Lung (tissue), 12 donors: Measurements from ENCODE around the gene DOK7. TPM values are rescaled to one million over a fixed set of nuclear protein-coding genes. Genes with fewer than 3 reads are reported as not detected.

ENCODE experiments used
- ATAC-seq: fragments of 200-7000 bp; cut with Tn5 transposase; one replicate; pipeline ENCODE4 v1.9.1; 2020; ENCODE audit warnings: moderate number of reproducible peaks; ENCODE audit not compliant: insufficient read depth, low FRiP score
- DNase-seq, 3 donors: peaks; one replicate each; pipeline ENCODE4 v3.0.0-alpha.2; 2013 to 2017
- H3K27ac ChIP-seq, 2 donors: one replicate each; pipeline ENCODE4 v1.5.1; 2013; ENCODE audit warnings: mild to moderate bottlenecking in 2 of 2, moderate library complexity in 2 of 2, control low read depth in 1 of 2, inconsistent platforms in 1 of 2, low read depth in 1 of 2, low read length in 1 of 2
- H3K27me3 ChIP-seq, 3 donors: one replicate each; pipeline ENCODE4 v1.5.1; 2013; ENCODE audit warnings: low read length in 2 of 3; ENCODE audit not compliant: control insufficient read depth in 3 of 3, insufficient read depth in 3 of 3
- H3K36me3 ChIP-seq, 4 donors: one replicate each; pipeline ENCODE4 v1.5.1; 2013; ENCODE audit warnings: low read length in 4 of 4, mild to moderate bottlenecking in 1 of 4, moderate library complexity in 1 of 4; ENCODE audit not compliant: control insufficient read depth in 4 of 4, insufficient read depth in 4 of 4
- H3K4me1 ChIP-seq, 5 donors: one replicate each; pipeline ENCODE4 v1.5.1; 2013; ENCODE audit warnings: low read length in 5 of 5, mild to moderate bottlenecking in 2 of 5, moderate library complexity in 1 of 5; ENCODE audit not compliant: control insufficient read depth in 5 of 5, insufficient read depth in 5 of 5
- H3K4me3 ChIP-seq: one replicate; pipeline ENCODE4 v1.5.1; 2013; ENCODE audit warnings: mild to moderate bottlenecking, control low read depth, moderate library complexity
- H3K9ac ChIP-seq, 2 donors: one replicate each; pipeline ENCODE4 v1.5.1; 2013; ENCODE audit warnings: low read length in 2 of 2, control low read depth in 1 of 2; ENCODE audit not compliant: insufficient read depth in 1 of 2
- H3K9me3 ChIP-seq, 4 donors: one replicate each; pipeline ENCODE4 v1.5.1; 2013; ENCODE audit warnings: low read length in 3 of 4, mild to moderate bottlenecking in 1 of 4, moderate library complexity in 1 of 4; ENCODE audit not compliant: control insufficient read depth in 4 of 4, insufficient read depth in 3 of 4
- WGBS, 2 donors: extraction: QIAGEN DNeasy Blood & Tissue Kit; methylation state at CpG; one replicate each; pipeline ENCODE4 v1.1.7; 2013; 5-methylcytosine and 5-hydroxymethylcytosine counted together
- polyA plus RNA-seq, 2 donors: library from polyadenylated mRNA; stranded (reverse); fragments of 200-250 nt; gene quantifications; one replicate each; pipeline ENCODE4 v1.2.1, GENCODE V29; 2013
- total RNA-seq, 2 donors: library from RNA; depleted of rRNA in 1 of 2; stranded (reverse); fragments of >200 nt in 1 of 2; gene quantifications; one replicate each; pipeline ENCODE4 v1.2.1, GENCODE V29; 2014 to 2021
- TF ChIP-seq, protein P1 (sequence below): IDR thresholded peaks from 2 replicates; pipeline ENCODE4 v1.5.1; 2012; ENCODE audit warnings: mild to moderate bottlenecking; ENCODE audit errors: control extremely low read depth, extremely low read depth
- donor health status: control.
- donor health status: control.
- donor health status: Bipolar disorder and iron deficiency.
- donor health status: healthy.
- donor health status: DM: yes; HTN: yes; CAD: no.

DOK7 gene
- total and polyA plus RNA-seq, 4 donors, result 0.53 to 2.7 (median 1.4) TPM

DNA sequence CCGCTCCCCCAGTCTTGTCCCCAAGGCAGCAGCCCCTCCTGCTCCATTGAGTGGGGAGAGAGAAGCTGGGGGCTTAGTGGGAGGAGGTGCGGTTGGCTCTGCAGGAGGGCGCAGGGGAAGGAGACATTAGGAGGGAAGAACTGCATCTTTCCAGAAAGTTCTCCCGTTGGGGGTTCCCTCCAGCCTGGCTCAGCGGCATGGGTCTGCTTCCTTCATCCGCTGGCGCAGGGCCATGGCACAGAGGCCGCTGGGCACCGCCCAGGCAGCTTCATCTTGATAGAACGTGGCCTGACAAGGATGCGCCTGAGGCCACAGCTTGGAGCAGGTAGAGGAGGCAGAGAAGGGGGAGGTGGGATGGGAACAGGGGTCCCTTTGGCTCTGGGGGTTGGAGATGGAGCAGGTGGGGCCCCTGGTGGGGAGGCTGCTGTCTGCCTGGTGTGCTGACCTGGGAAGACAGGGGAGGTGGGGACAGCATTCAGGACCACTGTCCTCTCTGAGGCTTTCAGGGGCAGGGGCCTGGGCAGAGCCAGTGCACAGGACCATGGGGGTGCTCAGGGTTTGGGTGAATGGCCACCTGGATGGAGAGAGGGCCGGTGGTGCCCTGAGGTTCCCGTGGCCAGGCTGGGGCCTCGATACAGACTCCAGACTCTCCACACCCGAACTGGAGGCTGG is 12.1 kb downstream of the DOK7 start:
- 75 to 83% methylated on average over 14 to 15 of the region's 15 CpGs for WGBS, 2 donors
- Histone ChIP-seq H3K27me3 (no peaks in the 10 kb centered on the region), H3K9ac (no peak overlapping the region), H3K36me3 (no peaks in the 10 kb centered on the region), H3K9me3 (no peaks in the 10 kb centered on the region), H3K27ac (no peak overlapping the region), H3K4me1 (no peaks in the 10 kb centered on the region), H3K4me3 (no peak overlapping the region)
- TF ChIP-seq, protein P1, sequence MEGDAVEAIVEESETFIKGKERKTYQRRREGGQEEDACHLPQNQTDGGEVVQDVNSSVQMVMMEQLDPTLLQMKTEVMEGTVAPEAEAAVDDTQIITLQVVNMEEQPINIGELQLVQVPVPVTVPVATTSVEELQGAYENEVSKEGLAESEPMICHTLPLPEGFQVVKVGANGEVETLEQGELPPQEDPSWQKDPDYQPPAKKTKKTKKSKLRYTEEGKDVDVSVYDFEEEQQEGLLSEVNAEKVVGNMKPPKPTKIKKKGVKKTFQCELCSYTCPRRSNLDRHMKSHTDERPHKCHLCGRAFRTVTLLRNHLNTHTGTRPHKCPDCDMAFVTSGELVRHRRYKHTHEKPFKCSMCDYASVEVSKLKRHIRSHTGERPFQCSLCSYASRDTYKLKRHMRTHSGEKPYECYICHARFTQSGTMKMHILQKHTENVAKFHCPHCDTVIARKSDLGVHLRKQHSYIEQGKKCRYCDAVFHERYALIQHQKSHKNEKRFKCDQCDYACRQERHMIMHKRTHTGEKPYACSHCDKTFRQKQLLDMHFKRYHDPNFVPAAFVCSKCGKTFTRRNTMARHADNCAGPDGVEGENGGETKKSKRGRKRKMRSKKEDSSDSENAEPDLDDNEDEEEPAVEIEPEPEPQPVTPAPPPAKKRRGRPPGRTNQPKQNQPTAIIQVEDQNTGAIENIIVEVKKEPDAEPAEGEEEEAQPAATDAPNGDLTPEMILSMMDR, result no peak
- no peak for ATAC-seq
- DNase-seq, result no peak

DNA sequence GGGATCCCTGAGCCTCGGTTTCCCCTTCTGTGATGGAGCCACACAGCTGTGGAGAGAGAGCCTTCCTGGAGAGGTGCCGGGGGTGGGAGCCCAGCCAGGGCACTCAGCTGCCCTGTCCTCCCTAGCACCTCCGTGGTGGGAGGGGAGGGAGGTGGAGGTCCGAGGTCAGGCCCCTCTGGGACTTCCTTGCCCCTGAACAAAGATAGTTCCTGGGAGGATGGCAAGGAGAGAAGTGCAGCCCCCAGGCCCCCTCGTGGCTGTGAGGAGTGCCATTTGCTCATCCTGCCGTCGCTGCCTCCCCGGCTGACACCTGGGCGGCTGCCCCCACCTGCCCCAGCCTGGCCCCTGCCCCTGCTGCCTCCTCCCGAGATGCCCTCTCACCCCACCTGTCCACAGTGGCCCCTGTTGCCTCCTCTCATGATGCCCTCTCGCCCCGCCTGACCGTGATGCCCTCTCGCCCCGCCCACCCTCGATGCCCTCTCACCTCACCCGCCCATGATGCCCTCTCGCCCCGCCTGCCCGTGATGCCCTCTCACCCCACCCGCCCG is 12.7 kb downstream of the DOK7 start:
- ATAC-seq (no peak), DNase-seq (no peak)
- no peak overlapping the region for H3K4me3 ChIP-seq
- H3K9me3 ChIP-seq, result no peaks in the 10 kb centered on the region
- peaks cover 0 to under 1% (median 0%) of the 10 kb centered on the region in 5 donors for H3K4me1 ChIP-seq
- TF ChIP-seq, protein P1, result no peak
- no peak overlapping the region for H3K27ac ChIP-seq
- no peaks in the 10 kb centered on the region for H3K36me3 ChIP-seq
- no peak overlapping the region for H3K9ac ChIP-seq
- WGBS, 2 donors, result 79% methylated on average over 16 to 22 of the region's 22 CpGs
- H3K27me3 ChIP-seq, result no peaks in the 10 kb centered on the region

- TF ChIP-seq, protein P1, result no peak
Observed at GRCh38 chr4:3476341-3476747, 13.2 kb downstream of the DOK7 start.

More at GRCh38 chr4:3476341-3476747, 13.2 kb downstream of the DOK7 start:
- peaks cover 0 to 6% (median 0%) of the 10 kb centered on the region in 5 donors for H3K4me1 ChIP-seq
- no peak for ATAC-seq
- H3K9me3 ChIP-seq, result no peaks in the 10 kb centered on the region
- no peak overlapping the region for H3K27ac ChIP-seq
- 91% methylated on average over 22 of the region's 22 CpGs for WGBS, 2 donors
- DNase-seq, result no peak
- H3K27me3 ChIP-seq, result no peaks in the 10 kb centered on the region
- H3K9ac ChIP-seq, result no peak overlapping the region
- no peaks in the 10 kb centered on the region for H3K36me3 ChIP-seq
- no peak overlapping the region for H3K4me3 ChIP-seq
